K562 (cell line): ENCODE data around the gene ARFGAP1. TPM values are rescaled to one million over a fixed set of nuclear protein-coding genes. Genes with fewer than 3 reads are reported as not detected.

Source experiments
- BCOR ChIP-seq: fragments of 450-650 bp; IDR thresholded peaks from 2 replicates; pipeline ENCODE4 v1.6.1; 2016
- NFE2L1 ChIP-seq: fragments of 450-650 bp; IDR thresholded peaks from 2 replicates; pipeline ENCODE4 v1.6.1; 2016; ENCODE audit warnings: missing genetic modification characterization, low read depth, mild to moderate bottlenecking, missing compliant biosample characterization, moderate library complexity, borderline replicate concordance
- PTRF ChIP-seq: fragments of 450-650 bp; IDR thresholded peaks from 2 replicates; pipeline ENCODE4 v1.6.1; 2016; ENCODE audit warnings: mild to moderate bottlenecking, missing genetic modification characterization, missing compliant biosample characterization
- ZEB2 ChIP-seq: fragments of 450-650 bp; IDR thresholded peaks from 2 replicates; pipeline ENCODE4 v1.6.1; 2016
- ZNF23 ChIP-seq: fragments of 250-450 bp; sonication (Bioruptor Pico); IDR thresholded peaks from 2 replicates; pipeline ENCODE4 v1.4.0; 2020; ENCODE audit warnings: mild to moderate bottlenecking
- ZNF766 ChIP-seq: fragments of 200-800 bp; sonication (Bioruptor generic); conservative IDR thresholded peaks from 2 replicates; pipeline ENCODE4 v1.6.1; 2016; ENCODE audit warnings: missing genetic modification characterization, missing compliant biosample characterization
- polyA plus RNA-seq, 8 experiments: library from polyadenylated mRNA; depleted of rRNA in 4 of 8; stranded (reverse) in 5 of 8; unstranded in 3 of 8; fragments of >200 nt; fragmentation: Nextera tagmentation in 2 of 8; fragmentation: Illumina TruSeq in 1 of 8; extraction: Ambion mirVana in 2 of 8; extraction: Trizol in 1 of 8; gene quantifications; 2 replicates each; pipeline versions ENCODE4 v1.2.1 to v1.2.3, GENCODE V29; 2011 to 2014; ENCODE audit warnings: inconsistent platforms in 1 of 8, missing spikeins in 1 of 8
- total RNA-seq, 7 experiments: library from RNA; depleted of rRNA in 6 of 7; stranded (reverse); fragments of >200 nt in 6 of 7; fragmentation: Illumina TruSeq in 2 of 7; extraction: Trizol in 2 of 7; gene quantifications; 2 replicates each; pipeline versions ENCODE4 v1.2.1 to v1.2.3, GENCODE V29; 2011 to 2021; ENCODE audit warnings: low replicate concordance in 1 of 7
- TF ChIP-seq, protein P1 (sequence below), 2 experiments: fragments of 450-650 bp; IDR thresholded peaks; 2 replicates each; pipeline ENCODE4 v1.6.1; 2016; ENCODE audit warnings: mild to moderate bottlenecking in 2 of 2, borderline replicate concordance in 1 of 2, low read depth in 1 of 2, moderate library complexity in 1 of 2

The ARFGAP1 gene
- total and polyA plus RNA-seq, 9 of the 15 experiments (the other 6 are each of a cell fraction or from before 2014, with no cell fraction given) = 0.53 to 102 (median 33.5) TPM

GRCh38 chr20:63303095-63303666, 30.6 kb downstream of the ARFGAP1 start (continued):
- TF ChIP-seq, protein P1, sequence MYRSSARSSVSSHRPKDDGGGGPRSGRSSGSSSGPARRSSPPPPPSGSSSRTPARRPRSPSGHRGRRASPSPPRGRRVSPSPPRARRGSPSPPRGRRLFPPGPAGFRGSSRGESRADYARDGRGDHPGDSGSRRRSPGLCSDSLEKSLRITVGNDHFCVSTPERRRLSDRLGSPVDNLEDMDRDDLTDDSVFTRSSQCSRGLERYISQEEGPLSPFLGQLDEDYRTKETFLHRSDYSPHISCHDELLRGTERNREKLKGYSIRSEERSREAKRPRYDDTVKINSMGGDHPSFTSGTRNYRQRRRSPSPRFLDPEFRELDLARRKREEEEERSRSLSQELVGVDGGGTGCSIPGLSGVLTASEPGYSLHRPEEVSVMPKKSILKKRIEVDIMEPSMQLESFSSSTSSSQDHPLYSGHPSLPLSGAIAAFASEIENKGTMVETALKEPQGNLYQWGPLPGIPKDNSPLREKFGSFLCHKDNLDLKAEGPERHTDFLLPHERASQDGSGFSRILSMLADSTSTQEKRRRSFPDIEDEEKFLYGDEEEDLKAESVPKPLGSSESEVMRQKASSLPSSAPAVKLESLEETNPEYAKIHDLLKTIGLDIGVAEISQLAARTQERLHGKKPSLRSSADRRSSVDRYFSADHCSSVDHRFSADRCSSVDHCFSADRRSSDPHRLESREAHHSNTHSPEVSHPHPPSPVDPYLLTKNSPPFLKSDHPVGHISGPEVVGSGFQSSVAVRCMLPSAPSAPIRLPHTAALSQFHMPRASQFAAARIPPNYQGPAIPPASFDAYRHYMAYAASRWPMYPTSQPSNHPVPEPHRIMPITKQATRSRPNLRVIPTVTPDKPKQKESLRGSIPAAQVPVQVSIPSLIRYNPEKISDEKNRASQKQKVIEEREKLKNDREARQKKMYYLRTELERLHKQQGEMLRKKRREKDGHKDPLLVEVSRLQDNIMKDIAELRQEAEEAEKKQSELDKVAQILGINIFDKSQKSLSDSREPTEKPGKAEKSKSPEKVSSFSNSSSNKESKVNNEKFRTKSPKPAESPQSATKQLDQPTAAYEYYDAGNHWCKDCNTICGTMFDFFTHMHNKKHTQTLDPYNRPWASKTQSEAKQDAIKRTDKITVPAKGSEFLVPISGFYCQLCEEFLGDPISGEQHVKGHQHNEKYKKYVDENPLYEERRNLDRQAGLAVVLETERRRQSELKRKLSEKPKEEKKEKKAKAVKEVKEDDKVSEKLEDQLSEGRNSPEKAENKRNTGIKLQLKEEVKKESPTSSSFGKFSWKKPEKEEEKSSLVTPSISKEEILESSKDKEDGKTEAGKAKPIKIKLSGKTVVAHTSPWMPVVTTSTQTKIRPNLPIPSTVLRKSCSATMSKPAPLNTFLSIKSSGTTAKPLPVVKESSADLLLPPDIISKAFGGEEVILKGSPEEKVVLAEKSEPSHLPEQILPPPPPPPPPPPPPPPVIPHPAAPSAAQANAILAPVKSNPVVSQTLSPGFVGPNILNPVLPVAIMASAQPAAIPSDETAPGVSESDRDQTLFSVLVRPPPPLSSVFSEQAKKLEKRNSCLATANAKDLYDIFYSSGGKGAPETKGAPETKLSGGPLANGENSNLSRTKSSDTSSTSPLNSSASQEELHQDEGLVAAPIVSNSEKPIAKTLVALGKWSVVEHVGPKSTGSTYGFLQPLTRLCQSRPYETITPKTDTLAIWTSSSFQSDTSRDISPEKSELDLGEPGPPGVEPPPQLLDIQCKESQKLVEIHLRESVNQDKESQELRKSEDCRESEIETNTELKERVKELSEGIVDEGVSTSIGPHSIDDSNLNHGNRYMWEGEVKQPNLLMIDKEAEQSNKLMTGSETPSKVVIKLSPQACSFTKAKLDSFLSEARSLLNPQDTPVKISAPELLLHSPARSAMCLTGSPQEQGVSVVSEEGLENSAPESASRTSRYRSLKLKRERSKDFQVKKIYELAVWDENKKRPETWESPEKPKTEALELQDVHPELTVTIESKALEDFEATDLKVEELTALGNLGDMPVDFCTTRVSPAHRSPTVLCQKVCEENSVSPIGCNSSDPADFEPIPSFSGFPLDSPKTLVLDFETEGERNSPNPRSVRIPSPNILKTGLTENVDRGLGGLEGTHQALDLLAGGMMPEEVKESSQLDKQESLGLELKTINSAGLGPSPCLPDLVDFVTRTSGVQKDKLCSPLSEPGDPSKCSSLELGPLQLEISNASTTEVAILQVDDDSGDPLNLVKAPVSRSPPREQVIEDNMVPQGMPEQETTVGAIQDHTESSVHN (IDR thresholded peaks at IDR 0.05; ENCODE audit: borderline replicate concordance in 1 of 2, low read depth in 1 of 2) = no peak
- TF ChIP-seq BCOR (peak; percentile 69), PTRF (tag) (no peak), ZNF766 (CRISPR knock-in tag) (no peak), NFE2L1 (no peak), ZNF23 (CRISPR knock-in tag) (no peak), ZEB2 (no peak)
